GM23248 (cell line): ENCODE measurements around the gene ATP8B2. TPM values are rescaled to one million over a fixed set of nuclear protein-coding genes. Genes with fewer than 3 reads are reported as not detected.

Experiments used
- DNase-seq: peaks from one replicate; pipeline ENCODE4 v3.0.0-alpha.2; 2015
- H2AFZ ChIP-seq: fragments of 200-600 bp; sonication (generic); 2 replicates; pipeline ENCODE4 v1.6.1; 2016; ENCODE audit warnings: antibody characterized with exemption
- H3F3A ChIP-seq: fragments of 200-600 bp; sonication (generic); 2 replicates; pipeline ENCODE4 v1.6.1; 2016; ENCODE audit warnings: mild to moderate bottlenecking, antibody characterized with exemption, mixed run types; ENCODE audit not compliant: insufficient read depth
- H3K27ac ChIP-seq: fragments of 200-600 bp; sonication (generic); 2 replicates; pipeline ENCODE4 v1.5.1; 2016; ENCODE audit warnings: mild to moderate bottlenecking
- H3K27me3 ChIP-seq: fragments of 200-600 bp; sonication (generic); replicated peaks from 2 replicates; pipeline ENCODE4 v1.6.1; 2016; ENCODE audit warnings: mild to moderate bottlenecking; ENCODE audit not compliant: insufficient read depth
- H3K36me3 ChIP-seq: fragments of 200-600 bp; sonication (generic); 2 replicates; pipeline ENCODE4 v1.6.1; 2016; ENCODE audit warnings: low read depth, mild to moderate bottlenecking
- H3K4me1 ChIP-seq: fragments of 200-600 bp; sonication (generic); 2 replicates; pipeline ENCODE4 v1.6.1; 2016; ENCODE audit warnings: mild to moderate bottlenecking; ENCODE audit not compliant: insufficient read depth
- H3K4me2 ChIP-seq: fragments of 200-600 bp; sonication (generic); one replicate; pipeline ENCODE4 v1.6.1; 2016; ENCODE audit warnings: mild to moderate bottlenecking; ENCODE audit not compliant: unreplicated experiment
- H3K4me3 ChIP-seq: fragments of 200-600 bp; sonication (generic); 2 replicates; pipeline ENCODE4 v1.5.1; 2016; ENCODE audit warnings: mild to moderate bottlenecking
- H3K79me2 ChIP-seq: fragments of 200-600 bp; sonication (generic); 2 replicates; pipeline ENCODE4 v1.6.1; 2016; ENCODE audit warnings: mild to moderate bottlenecking; ENCODE audit not compliant: insufficient read depth
- H3K9ac ChIP-seq: fragments of 200-600 bp; sonication (generic); 2 replicates; pipeline ENCODE4 v1.6.1; 2016; ENCODE audit warnings: mild to moderate bottlenecking
- H3K9me2 ChIP-seq: fragments of 200-600 bp; sonication (generic); 2 replicates; pipeline ENCODE4 v1.6.1; 2016; ENCODE audit warnings: mixed run types, mild to moderate bottlenecking, moderate library complexity; ENCODE audit not compliant: insufficient read depth
- H3K9me3 ChIP-seq: fragments of 200-600 bp; sonication (generic); one replicate; pipeline ENCODE4 v1.6.1; 2017; ENCODE audit warnings: low read depth
- H4K20me1 ChIP-seq: fragments of 200-600 bp; sonication (generic); 2 replicates; pipeline ENCODE4 v1.6.0; 2016; ENCODE audit not compliant: insufficient read depth
- EZH2 ChIP-seq: fragments of 200-600 bp; sonication (generic); IDR thresholded peaks from 2 replicates; pipeline ENCODE4 v1.6.1; 2018; ENCODE audit warnings: antibody characterized with exemption, mild to moderate bottlenecking; ENCODE audit not compliant: insufficient read depth, poor library complexity, severe bottlenecking
- EZH2phosphoT487 ChIP-seq: fragments of 200-600 bp; sonication (generic); IDR thresholded peaks from 2 replicates; pipeline ENCODE4 v1.6.1; 2018; ENCODE audit warnings: antibody characterized with exemption, moderate library complexity, mild to moderate bottlenecking, low read depth; ENCODE audit not compliant: insufficient read depth
- WGBS, 2 experiments: methylation state at CpG; one replicate each; pipeline ENCODE4 v1.1.6; 2015 to 2017; ENCODE audit warnings: low lambda C conversion rate in 2 of 2, low coverage in 1 of 2; ENCODE audit errors: missing lambda C conversion rate in 2 of 2; 5-methylcytosine and 5-hydroxymethylcytosine counted together
- in situ Hi-C: fragments of 300-500 bp; cut with MboI; formaldehyde crosslinking; loops from 2 replicates; pipeline ENCODE4 v1.15.0; 2020
- polyA plus RNA-seq: library from polyadenylated mRNA; unstranded; fragments of >200 nt; fragmentation: Nextera tagmentation; extraction: Ambion mirVana; gene quantifications from 2 replicates; pipeline ENCODE4 v1.2.1, GENCODE V29; 2016
- small RNA-seq: library from RNA; depleted of rRNA; stranded (forward); fragments of <200 nt; gene quantifications from one replicate; pipeline ENCODE3, GENCODE V24; 2014; ENCODE audit warnings: low read depth, low replicate concordance
- total RNA-seq: library from RNA; depleted of rRNA; stranded (reverse); fragments of >200 nt; shearing (Covaris generic); gene quantifications from 2 replicates; pipeline ENCODE4 v1.2.3, GENCODE V29; 2014; rRNA removed

Gene ATP8B2
- total and polyA plus RNA-seq, 2 experiments from 2014 or later, result 20.1 to 200 TPM

GRCh38 chr1:154398141-154398540 lies 72.8 kb downstream of the ATP8B2 start:
- Histone ChIP-seq H3K9me3 (no peaks in the 10 kb centered on the region), H3K9ac (no peak overlapping the region), H3K36me3 (no peaks in the 10 kb centered on the region), H3K9me2 (no peaks in the 10 kb centered on the region), H4K20me1 (no peaks in the 10 kb centered on the region), H3K27ac (no peak overlapping the region), H3F3A (no peaks in the 10 kb centered on the region), H3K79me2 (no peaks in the 10 kb centered on the region), H3K27me3 (no peaks in the 10 kb centered on the region), H3K4me2 (no peak overlapping the region), H2AFZ (no peak overlapping the region), H3K4me3 (no peak overlapping the region), H3K4me1 (no peaks in the 10 kb centered on the region)
- in situ Hi-C loops, result no loop called here
- DNase-seq, result no peak
- TF ChIP-seq EZH2phosphoT487, result no peak
- TF ChIP-seq EZH2, result no peak
- 54 to 55% methylated on average over 4 of the region's 4 CpGs for WGBS, 2 experiments

- no peak overlapping the region for H3K27ac ChIP-seq
- no peak overlapping the region for H2AFZ ChIP-seq
- H3K36me3 ChIP-seq, result no peaks in the 10 kb centered on the region
- in situ Hi-C loops, result no loop called here
- H3K4me2 ChIP-seq, result no peak overlapping the region
- 92 to 94% methylated on average over 4 of the region's 4 CpGs for WGBS, 2 experiments
- H4K20me1 ChIP-seq, result no peaks in the 10 kb centered on the region
- no peaks in the 10 kb centered on the region for H3K79me2 ChIP-seq
- no peaks in the 10 kb centered on the region for H3K4me1 ChIP-seq
- H3K9me3 ChIP-seq, result no peaks in the 10 kb centered on the region
- H3F3A ChIP-seq, result no peaks in the 10 kb centered on the region
- TF ChIP-seq EZH2, result no peak
- TF ChIP-seq EZH2phosphoT487, result no peak
- no peak for DNase-seq
- H3K9me2 ChIP-seq, result no peaks in the 10 kb centered on the region
- H3K9ac ChIP-seq, result no peak overlapping the region
- H3K27me3 ChIP-seq, result no peaks in the 10 kb centered on the region
- H3K4me3 ChIP-seq, result no peak overlapping the region
Measured at GRCh38 chr1:154398678-154399077, 73.4 kb downstream of the ATP8B2 start.

GRCh38 chr1:154400381-154400801 lies 75.1 kb downstream of the ATP8B2 start:
- Histone ChIP-seq H3K27ac (no peak overlapping the region), H3K79me2 (no peaks in the 10 kb centered on the region), H3K4me2 (no peak overlapping the region), H3K9ac (no peak overlapping the region), H3F3A (no peaks in the 10 kb centered on the region), H3K36me3 (no peaks in the 10 kb centered on the region), H3K4me1 (0 out of 2 replicates have a peak, but pooled peaks cover 3% of the 10 kb centered on the region), H3K27me3 (no peaks in the 10 kb centered on the region), H3K9me2 (no peaks in the 10 kb centered on the region), H2AFZ (no peak overlapping the region), H3K9me3 (no peaks in the 10 kb centered on the region), H4K20me1 (no peaks in the 10 kb centered on the region), H3K4me3 (no peak overlapping the region)
- in situ Hi-C loops, result no loop called here
- 81 to 84% methylated on average over 4 of the region's 4 CpGs for WGBS, 2 experiments
- TF ChIP-seq EZH2 (no peak), EZH2phosphoT487 (no peak)
- DNase-seq, result no peak

Small RNA genes within 50 kb of the gene (small RNA-seq; reads per million reads assigned to genes)
- gene RF00273 (0.25 reads per million), gene RNU6-121P (not detected), gene RNU6-239P (not detected), gene RNU7-57P (not detected)

Other genes starting within 250 kb of the ATP8B2 start
- 0.11 TPM in 1 of 2 replicates, not detected in the other for gene NUP210L, start 170.5 kb upstream of the ATP8B2 start, total RNA-seq
- gene NUP210L, start 170.5 kb upstream of the ATP8B2 start, polyA plus RNA-seq, result not detected in 2 replicates
- 578 and 599 TPM in 2 replicates for gene TPM3, start 133.4 kb upstream of the ATP8B2 start, total RNA-seq
- 557 and 570 TPM in 2 replicates for gene TPM3, start 133.4 kb upstream of the ATP8B2 start, polyA plus RNA-seq
- not detected in 2 replicates for gene CFAP141, start 119.2 kb upstream of the ATP8B2 start, total RNA-seq
- gene CFAP141, start 119.2 kb upstream of the ATP8B2 start, polyA plus RNA-seq, result not detected in 2 replicates
- 73.0 and 90.5 TPM in 2 replicates for gene UBAP2L, start 104.6 kb upstream of the ATP8B2 start, total RNA-seq
- gene UBAP2L, start 104.6 kb upstream of the ATP8B2 start, polyA plus RNA-seq, result 132 and 133 TPM in 2 replicates
- 142 and 169 TPM in 2 replicates for gene HAX1, start 52.9 kb upstream of the ATP8B2 start, total RNA-seq
- 172 and 178 TPM in 2 replicates for gene HAX1, start 52.9 kb upstream of the ATP8B2 start, polyA plus RNA-seq
- not detected in 2 replicates for gene AQP10, start 4.4 kb upstream of the ATP8B2 start, total RNA-seq
- not detected in 2 replicates for gene AQP10, start 4.4 kb upstream of the ATP8B2 start, polyA plus RNA-seq
- 3.9 and 8.8 TPM in 2 replicates for gene IL6R, start 79.8 kb downstream of the ATP8B2 start, total RNA-seq
- 1.3 and 2.1 TPM in 2 replicates for gene IL6R, start 79.8 kb downstream of the ATP8B2 start, polyA plus RNA-seq
- gene TDRD10, start 176.7 kb downstream of the ATP8B2 start, total RNA-seq, result not detected in 2 replicates
- not detected in 2 replicates for gene TDRD10, start 176.7 kb downstream of the ATP8B2 start, polyA plus RNA-seq
- gene SHE, start 176.9 kb downstream of the ATP8B2 start, total RNA-seq, result not detected in 2 replicates
- 0.03 TPM in 2 replicates for gene SHE, start 176.9 kb downstream of the ATP8B2 start, polyA plus RNA-seq
- gene UBE2Q1, start 233.1 kb downstream of the ATP8B2 start, total RNA-seq, result 31.9 and 37.9 TPM in 2 replicates
- gene UBE2Q1, start 233.1 kb downstream of the ATP8B2 start, polyA plus RNA-seq, result 5.7 and 7.8 TPM in 2 replicates
- gene CHRNB2, start 242.3 kb downstream of the ATP8B2 start, total RNA-seq, result not detected in 2 replicates
- not detected in 2 replicates for gene CHRNB2, start 242.3 kb downstream of the ATP8B2 start, polyA plus RNA-seq